GM12892 (cell line): Measurements from ENCODE around the gene CAMK1D.
A peak's percentile ranks its signal among the peaks of the same experiment; 100 is the strongest.

ENCODE experiments used
- DNase-seq: peaks from one replicate; pipeline ENCODE4 v3.0.0; 2011; ENCODE audit not compliant: insufficient read length
- FAIRE-seq: peaks from 2 replicates; lab custom pipeline; 2011; peaks lifted over from hg19 to GRCh38; lab: Jason Lieb, UNC
- POLR2A ChIP-seq: IDR thresholded peaks from 2 replicates; pipeline ENCODE4 v1.6.1; 2011; ENCODE audit warnings: low read depth, low read length, control low read depth
- POLR2AphosphoS5 ChIP-seq: IDR thresholded peaks from 2 replicates; pipeline ENCODE4 v1.6.1; 2011; ENCODE audit warnings: low read depth, low read length, control low read depth
- TAF1 ChIP-seq: IDR thresholded peaks from 2 replicates; pipeline ENCODE4 v1.6.1; 2011; ENCODE audit warnings: low read depth, mild to moderate bottlenecking, control low read depth, low read length, borderline replicate concordance

The CAMK1D gene

DNA sequence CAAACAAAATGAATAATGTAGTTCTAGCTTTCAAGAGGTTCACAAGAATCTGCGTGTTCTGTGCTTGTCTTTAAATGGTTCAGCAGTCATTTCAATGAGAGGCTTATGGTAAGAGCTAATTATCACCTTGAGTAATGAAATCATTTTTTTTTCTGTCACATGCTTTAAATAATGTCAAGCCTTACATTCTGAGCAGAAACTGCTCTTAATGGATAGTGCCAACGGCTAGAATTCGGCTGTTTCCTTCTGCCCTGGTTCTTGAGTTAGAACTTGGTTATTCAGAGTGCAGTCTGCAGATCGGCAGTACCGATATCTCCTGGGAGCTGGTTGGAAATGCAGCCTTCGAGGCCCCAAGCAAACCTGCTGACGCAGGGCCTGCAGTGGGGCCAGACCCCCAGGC is 316.2 kb downstream of the CAMK1D start:
- no peak for DNase-seq
- FAIRE-seq = no peak
- TF ChIP-seq POLR2AphosphoS5 (no peak), TAF1 (no peak), POLR2A (no peak)

DNA sequence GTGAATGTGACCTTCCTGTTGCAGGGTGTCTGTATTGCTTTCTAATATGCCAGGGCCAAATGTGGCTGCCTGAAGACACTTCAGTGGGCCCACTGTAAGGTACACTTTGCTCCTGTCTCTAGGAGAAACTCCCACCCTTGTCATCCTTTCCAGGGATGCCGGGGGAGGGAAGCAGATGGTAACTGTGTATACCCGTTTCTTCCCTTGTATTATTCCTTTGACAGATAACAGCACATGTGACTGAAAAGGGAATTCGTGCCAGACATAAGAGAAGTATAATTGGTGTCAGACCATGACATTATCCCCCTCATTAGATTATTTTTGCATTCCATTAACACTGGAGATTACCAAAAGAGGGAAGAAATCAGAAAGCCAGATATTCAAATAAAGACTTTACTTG is 317.7 kb downstream of the CAMK1D start:
- FAIRE-seq = no peak

DNA sequence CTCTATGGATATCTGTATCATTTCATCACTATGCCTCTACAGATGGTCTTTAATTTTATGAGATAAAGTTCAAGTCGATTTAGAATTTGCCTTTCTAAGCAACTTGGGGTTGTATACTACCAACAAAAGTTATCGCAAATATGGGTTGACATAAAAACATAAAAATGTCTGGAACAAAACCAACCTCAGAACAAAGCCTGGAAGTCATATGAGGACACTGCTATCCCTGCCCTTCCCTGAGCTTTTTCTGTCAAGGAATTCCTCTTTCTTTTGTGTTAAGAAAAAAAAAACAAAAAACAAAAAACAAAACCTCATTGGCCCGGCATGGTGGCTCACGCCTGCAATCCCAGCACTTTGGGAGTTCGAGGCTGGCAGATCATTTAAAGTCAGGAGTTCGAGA is 319.3 kb downstream of the CAMK1D start:
- FAIRE-seq (no peak), DNase-seq (no peak)
- no peak for TF ChIP-seq POLR2AphosphoS5
- no peak for TF ChIP-seq TAF1
- no peak for TF ChIP-seq POLR2A

More for the DNA sequence above, 317.7 kb downstream of the CAMK1D start:
- TF ChIP-seq POLR2AphosphoS5 (no peak), TAF1 (no peak), POLR2A (no peak)
- no peak for DNase-seq

DNA sequence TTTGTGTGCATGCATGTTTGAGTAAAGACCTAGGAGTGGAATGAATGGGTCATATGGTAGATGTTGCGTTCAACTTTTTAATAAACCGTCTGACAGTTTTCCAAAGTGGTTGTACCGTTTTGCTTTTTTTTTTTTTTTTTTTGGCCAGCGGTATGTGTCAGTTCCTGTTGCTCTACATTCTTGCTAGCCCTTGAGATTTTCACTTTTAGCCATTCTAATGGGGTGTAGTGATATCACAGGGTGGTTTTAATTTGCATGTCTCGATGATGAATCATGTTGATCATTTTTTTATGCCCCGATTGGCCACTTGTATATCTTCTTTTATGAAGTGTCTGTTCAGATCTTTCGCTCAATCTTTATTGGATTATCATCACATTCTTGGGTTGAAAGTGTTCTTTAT is 320.7 kb downstream of the CAMK1D start:
- no peak for DNase-seq
- no peak for FAIRE-seq
- no peak for TF ChIP-seq POLR2A
- TF ChIP-seq TAF1 = no peak
- TF ChIP-seq POLR2AphosphoS5 = no peak

DNA sequence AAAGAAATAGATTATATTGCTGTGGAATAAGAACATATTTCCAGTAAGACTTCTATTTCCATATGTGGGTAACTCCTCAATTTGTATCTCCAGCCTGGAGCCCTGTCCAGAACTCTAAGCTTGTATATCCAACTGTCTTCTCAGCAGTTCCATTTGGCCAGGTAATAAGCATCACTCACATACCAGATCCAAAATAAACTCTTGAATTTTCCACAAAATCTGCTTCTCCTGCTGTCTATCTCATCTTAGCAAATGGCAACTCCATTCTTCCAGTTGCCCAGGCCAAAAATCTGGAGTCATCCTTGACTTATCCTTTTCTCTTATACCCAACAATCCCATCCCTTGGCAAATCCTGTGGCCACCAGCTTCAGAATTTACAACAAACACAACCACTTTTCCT is 325.8 kb downstream of the CAMK1D start:
- FAIRE-seq (no peak), DNase-seq (no peak)
- no peak for TF ChIP-seq POLR2AphosphoS5
- TF ChIP-seq POLR2A = no peak
- no peak for TF ChIP-seq TAF1

DNA sequence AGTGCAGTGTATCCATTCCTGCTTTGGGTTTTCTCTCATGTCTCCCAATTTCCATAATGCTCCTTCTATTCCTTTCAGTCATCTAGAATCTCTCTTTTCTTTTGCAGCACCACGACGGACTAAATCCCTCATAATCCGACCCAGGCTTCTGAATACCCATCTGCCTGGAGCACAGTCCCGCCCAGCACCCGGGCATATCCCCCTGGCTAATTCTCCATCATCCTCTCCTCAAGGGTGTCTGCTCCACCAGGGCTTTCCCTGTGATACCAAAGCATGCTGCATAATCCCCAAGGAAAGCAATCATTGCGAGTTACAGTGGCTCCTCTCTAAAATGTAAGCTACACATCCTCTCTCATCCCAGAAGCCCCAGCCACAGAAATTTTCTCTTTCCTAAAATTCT is 330.3 kb downstream of the CAMK1D start:
- FAIRE-seq = no peak
- no peak for DNase-seq

DNA sequence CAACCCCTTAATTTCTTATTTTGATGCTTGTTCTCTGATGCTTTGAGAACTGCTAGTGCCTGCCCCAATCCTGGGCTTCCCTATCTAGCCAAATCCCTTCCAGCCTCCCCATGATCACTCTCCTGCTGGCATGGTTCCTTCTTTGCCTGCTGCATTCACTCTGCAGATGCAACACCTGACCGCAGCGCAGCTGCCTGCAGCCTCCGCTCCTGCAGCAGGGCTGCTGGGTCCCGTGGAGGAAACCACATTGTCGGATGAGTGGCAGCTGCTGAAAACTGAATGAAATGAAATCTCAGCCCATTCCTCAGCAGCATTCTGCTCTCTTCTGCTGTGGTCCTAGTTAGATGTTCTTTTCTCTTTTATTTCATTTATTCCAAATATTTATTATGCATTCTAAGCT is 331.9 kb downstream of the CAMK1D start:
- FAIRE-seq (no peak), DNase-seq (no peak)

More for the DNA sequence above, 330.3 kb downstream of the CAMK1D start:
- no peak for TF ChIP-seq TAF1
- TF ChIP-seq POLR2AphosphoS5 = no peak
- no peak for TF ChIP-seq POLR2A

DNA sequence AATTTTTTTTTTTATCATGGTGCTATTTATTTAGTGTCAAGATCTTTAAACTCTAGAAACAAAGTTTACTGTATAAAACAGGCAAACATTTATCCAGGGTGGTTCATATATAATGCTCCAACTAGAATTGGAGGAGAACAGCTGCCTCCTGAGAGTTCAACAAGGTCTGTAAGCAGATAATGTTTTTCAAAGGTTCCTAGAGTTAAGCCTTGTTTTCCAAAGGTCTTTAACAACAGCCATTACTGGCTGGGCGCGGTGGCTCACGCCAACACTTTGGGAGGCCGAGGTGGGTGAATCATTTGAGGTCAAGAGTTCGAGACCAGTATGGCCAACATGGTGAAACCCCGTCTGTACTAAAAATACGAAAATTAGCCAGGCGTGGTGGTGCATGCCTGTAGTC is 335.4 kb downstream of the CAMK1D start:
- DNase-seq (no peak), FAIRE-seq (peak; percentile 9)
- no peak for TF ChIP-seq POLR2A
- no peak for TF ChIP-seq POLR2AphosphoS5
- TF ChIP-seq TAF1 = no peak

More for the DNA sequence above, 331.9 kb downstream of the CAMK1D start:
- TF ChIP-seq POLR2AphosphoS5 (no peak), POLR2A (no peak), TAF1 (no peak)

DNA sequence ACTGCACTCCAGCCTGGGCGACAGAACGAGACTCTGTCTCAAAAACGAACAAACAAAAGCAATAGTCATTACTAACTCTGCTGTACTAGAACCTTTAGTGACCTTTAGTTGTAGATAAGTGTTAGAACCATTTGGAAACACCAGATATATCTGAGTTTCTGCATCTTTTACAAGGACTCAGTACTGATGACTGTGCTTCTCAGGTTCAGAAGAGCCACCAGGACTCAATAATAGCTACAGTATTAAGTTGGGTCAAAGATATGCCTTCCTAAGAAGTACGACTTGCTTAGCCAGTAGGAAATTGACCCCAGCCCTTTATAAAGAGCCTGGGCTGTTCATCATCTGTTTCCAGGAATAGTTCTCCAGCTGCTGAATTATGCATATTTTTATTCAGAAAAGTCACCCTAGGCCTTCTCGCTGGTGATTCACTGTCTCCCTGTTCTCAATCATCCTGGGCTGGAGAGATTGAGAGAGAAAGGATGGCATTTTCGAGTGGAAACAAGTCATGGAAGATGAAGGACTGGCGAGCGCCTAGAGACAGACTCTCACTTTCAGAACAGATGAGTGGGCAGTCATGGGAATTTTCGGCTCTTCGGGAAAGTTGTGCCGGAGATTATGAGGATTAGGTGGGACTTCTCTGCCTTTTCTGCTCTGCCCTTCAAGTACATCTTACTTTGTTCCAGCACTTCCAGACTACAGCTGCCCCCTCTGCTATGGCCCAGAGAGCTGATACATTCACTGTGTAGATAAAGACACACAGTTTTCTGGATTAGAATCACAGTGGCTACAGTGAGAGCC is 336.1 kb downstream of the CAMK1D start:
- no peak for DNase-seq
- TF ChIP-seq POLR2A (no peak), TAF1 (no peak), POLR2AphosphoS5 (no peak)
- no peak for FAIRE-seq

DNA sequence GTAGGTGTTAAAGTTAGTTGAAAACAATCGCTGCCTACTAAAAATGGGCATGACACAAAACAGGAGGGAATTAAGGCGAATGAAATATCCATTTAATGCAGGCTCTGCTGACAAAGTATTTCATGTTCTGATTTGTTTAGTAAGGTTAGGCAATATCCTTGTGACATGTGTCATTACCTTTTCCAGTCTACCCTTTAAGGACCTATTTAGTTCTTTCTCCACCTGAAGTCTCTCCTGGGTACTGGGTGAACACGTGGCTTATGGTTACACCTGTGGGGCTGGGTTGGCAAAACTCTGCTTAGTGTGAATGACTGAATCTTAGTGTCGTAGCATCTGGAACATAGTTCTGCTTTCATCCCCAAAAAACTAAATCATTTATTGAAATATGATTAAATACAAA is 338.6 kb downstream of the CAMK1D start:
- DNase-seq (no peak), FAIRE-seq (no peak)
- TF ChIP-seq TAF1 (no peak), POLR2AphosphoS5 (no peak), POLR2A (no peak)

DNA sequence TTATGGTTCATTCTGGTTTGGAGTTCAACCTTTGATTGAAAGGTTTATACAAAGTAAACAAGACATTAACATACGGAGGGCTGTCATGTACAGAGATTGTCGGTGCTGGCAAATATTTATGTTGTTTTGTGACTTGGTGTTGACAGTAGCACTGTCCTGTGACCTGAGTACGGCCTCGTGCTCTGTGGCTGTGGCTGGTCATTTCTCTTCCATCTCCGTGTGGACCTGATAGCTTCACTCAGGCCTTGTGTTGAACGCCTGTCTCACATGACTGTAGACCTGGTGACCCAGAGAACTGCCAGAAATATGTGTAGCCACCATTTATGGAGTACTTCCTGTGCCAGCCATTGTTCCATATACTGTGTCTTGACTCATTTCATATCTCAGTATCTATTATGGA is 340.5 kb downstream of the CAMK1D start:
- DNase-seq = no peak
- no peak for FAIRE-seq
- TF ChIP-seq POLR2A (no peak), TAF1 (no peak), POLR2AphosphoS5 (no peak)

DNA sequence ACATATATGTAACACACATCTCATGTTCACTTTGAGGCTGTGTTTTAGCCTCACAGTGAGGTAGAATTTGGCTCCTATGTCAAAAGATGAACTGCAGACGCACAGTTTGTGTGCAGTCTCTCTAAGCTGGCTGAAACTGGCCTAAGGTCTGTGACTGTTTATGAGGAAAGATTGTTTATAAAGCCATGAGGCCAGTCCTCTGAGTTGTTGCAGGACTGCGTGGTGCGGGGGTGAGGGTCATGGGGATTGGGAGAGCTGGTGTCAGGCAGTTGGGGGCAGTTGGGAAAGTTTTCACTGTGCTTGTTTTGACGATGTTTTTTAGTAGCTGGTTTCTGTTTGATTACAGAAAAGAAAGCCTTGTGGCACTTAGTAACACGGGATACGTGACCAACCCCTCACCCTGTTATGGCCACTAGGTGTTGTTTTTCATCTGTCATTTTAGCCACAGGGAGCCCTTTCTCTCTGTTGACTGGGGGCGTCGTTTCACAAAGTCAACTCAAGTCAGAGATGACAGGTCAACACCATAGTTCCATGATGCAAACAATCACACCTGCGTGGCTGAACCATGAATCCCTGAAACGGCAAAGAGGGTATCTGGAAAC is 341.3 kb downstream of the CAMK1D start:
- FAIRE-seq (no peak), DNase-seq (no peak)
- TF ChIP-seq POLR2A (no peak), POLR2AphosphoS5 (no peak), TAF1 (no peak)

DNA sequence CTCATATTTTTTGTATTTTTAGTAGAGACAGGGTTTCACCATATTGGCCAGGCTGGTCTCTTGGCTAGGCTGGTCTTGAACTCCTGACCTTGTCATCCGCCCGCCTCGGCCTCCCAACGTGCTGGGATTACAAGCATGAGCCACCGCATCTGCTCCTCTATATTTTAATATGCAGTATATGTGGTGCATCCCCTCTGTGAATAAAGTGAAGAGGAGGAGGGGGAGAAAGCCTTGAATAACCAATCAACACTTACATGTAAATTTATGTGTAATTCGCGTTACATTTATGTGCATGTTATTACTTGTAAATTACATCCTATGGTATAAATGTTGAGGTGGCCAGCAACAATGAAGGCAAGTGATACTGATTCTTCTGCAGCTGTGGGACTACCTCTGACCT is 342.2 kb downstream of the CAMK1D start:
- DNase-seq (no peak), FAIRE-seq (no peak)
- TF ChIP-seq POLR2AphosphoS5 = no peak
- no peak for TF ChIP-seq POLR2A
- TF ChIP-seq TAF1 = no peak

DNA sequence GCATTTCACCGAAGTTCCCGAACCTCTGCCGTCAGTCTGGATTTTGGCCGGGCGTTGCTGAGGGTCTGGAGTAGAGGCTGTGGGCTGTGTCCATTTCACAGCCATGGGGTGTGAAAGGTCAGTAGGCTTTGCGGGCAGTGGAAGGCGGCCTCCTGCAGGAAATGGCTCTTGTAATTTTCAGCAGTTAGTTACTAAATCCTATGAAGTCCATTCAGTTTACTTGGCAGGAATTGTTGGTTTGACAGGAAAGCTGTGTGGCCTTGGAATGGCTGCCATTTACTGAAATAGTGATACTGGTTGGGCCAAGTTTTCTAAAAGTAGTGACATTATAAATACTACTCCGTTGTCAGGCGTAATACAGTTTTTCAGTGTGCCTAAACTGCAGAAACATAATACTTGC is 348.4 kb downstream of the CAMK1D start:
- DNase-seq = no peak
- FAIRE-seq = no peak
- TF ChIP-seq POLR2A (no peak), POLR2AphosphoS5 (no peak), TAF1 (no peak)
